Measurements from ENCODE around the gene SCCPDH. TPM values are rescaled to one million over a fixed set of nuclear protein-coding genes. Genes with fewer than 3 reads are reported as not detected.

SCCPDH gene
- total and polyA plus RNA-seq, 2 of the 13 experiments (the other 11 are each of a cell fraction or from before 2014, with no cell fraction given), result 36.7 to 62.3 TPM

- TF ChIP-seq KIAA2018 (CRISPR knock-in tag; IDR thresholded peaks at IDR 0.05; ENCODE audit: borderline replicate concordance) (no peak), YEATS4 (CRISPR knock-in tag; IDR thresholded peaks at IDR 0.05; ENCODE audit: borderline replicate concordance) (peak; percentile 85), MYNN (CRISPR knock-in tag; IDR thresholded peaks at IDR 0.05; ENCODE audit: low read depth) (no peak), ZBTB20 (CRISPR knock-in tag; IDR thresholded peaks at IDR 0.05; ENCODE audit: borderline replicate concordance, low read depth) (peak; percentile 60; the same call in 1 of the 2 replicates), TAF15 (IDR thresholded peaks at IDR 0.05; ENCODE audit: low read depth, low read length, poor library complexity, severe bottlenecking) (no peak), ZNF768 (CRISPR knock-in tag; IDR thresholded peaks at IDR 0.05) (peak; percentile 37; the same call in 1 of the 2 replicates), ZFY (CRISPR knock-in tag; IDR thresholded peaks at IDR 0.05) (peak; percentile 98), SOX6 (IDR thresholded peaks at IDR 0.05) (no peak), SOX6 (CRISPR knock-in tag; IDR thresholded peaks at IDR 0.05) (peak; percentile 56), SIN3A (IDR thresholded peaks at IDR 0.05; ENCODE audit: borderline replicate concordance, low read depth, low read length) (no peak; the same call in 1 of the 2 replicates), ZNF3 (CRISPR knock-in tag; IDR thresholded peaks at IDR 0.05) (no peak), PLRG1 (conservative IDR thresholded peaks at IDR 0.05) (no peak), FUBP1 (CRISPR knock-in tag; IDR thresholded peaks at IDR 0.05; ENCODE audit: borderline replicate concordance) (no peak), ZNF225 (CRISPR knock-in tag; IDR thresholded peaks at IDR 0.05) (no peak), CENPX (CRISPR knock-in tag; IDR thresholded peaks at IDR 0.05) (no peak), POGZ (CRISPR knock-in tag; IDR thresholded peaks at IDR 0.05) (peak; percentile 60)
- TF ChIP-seq, protein P1, sequence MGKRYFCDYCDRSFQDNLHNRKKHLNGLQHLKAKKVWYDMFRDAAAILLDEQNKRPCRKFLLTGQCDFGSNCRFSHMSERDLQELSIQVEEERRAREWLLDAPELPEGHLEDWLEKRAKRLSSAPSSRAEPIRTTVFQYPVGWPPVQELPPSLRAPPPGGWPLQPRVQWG (CRISPR knock-in tag; IDR thresholded peaks at IDR 0.05; ENCODE audit: borderline replicate concordance, low read depth), result no peak
Measured at GRCh38 chr1:246724016-246724730, at the start of gene SCCPDH (continued).

All from HepG2 (cell line).